ENCODE results near the gene ITPKB. TPM values are rescaled to one million over a fixed set of nuclear protein-coding genes. Genes with fewer than 3 reads are reported as not detected.

The ITPKB gene
- total RNA-seq, 1 donor from 2014 or later = 1.6 TPM

GRCh38 chr1:226719596-226720387, 19.3 kb downstream of the ITPKB start:
- Histone ChIP-seq H3K4me3 (no peak overlapping the region), H3K9me3 (ENCODE audit: low read depth) (no peaks in the 10 kb centered on the region)
- H3K27ac Mint-ChIP-seq = peak overlapping the region; percentile 86

GRCh38 chr1:226717256-226717909, 21.7 kb downstream of the ITPKB start:
- Histone ChIP-seq H3K9ac (no peak overlapping the region), H4K20me1 (ENCODE audit: low read depth) (no peaks in the 10 kb centered on the region), H3K27me3 (no peaks in the 10 kb centered on the region), H3K4me3 (no peak overlapping the region), H3K36me3 (no peaks in the 10 kb centered on the region), H3K79me2 (ENCODE audit: low read depth) (no peaks in the 10 kb centered on the region), H3K4me2 (no peak overlapping the region), H3K27ac (no peak overlapping the region), H3F3A (ENCODE audit: low read depth) (peaks cover 5% of the 10 kb centered on the region), H3K4me1 (peaks cover 14% of the 10 kb centered on the region), H2AFZ (replicated peaks) (no peak overlapping the region), H3K9me3 (ENCODE audit: low read depth) (no peaks in the 10 kb centered on the region)
- H3K4me3 Mint-ChIP-seq = no peak overlapping the region
- H3K9me3 Mint-ChIP-seq = peaks cover 2% of the 10 kb centered on the region
- peaks cover 34% of the 10 kb centered on the region for H3K4me1 Mint-ChIP-seq
- DNase-seq (ENCODE audit: low spot score) = no peak
- H3K36me3 Mint-ChIP-seq = peaks cover 9% of the 10 kb centered on the region
- H3K27ac Mint-ChIP-seq = no peak overlapping the region
- TF ChIP-seq EZH2phosphoT487 (IDR thresholded peaks at IDR 0.05) = no peak
- no peak for TF ChIP-seq EZH2 (IDR thresholded peaks at IDR 0.05)
- no peak for TF ChIP-seq CTCF (IDR thresholded peaks at IDR 0.05)
- peaks cover 4% of the 10 kb centered on the region for H3K27me3 Mint-ChIP-seq (ENCODE audit: insufficient read depth, low read depth)

More at GRCh38 chr1:226719596-226720387, 19.3 kb downstream of the ITPKB start:
- Histone ChIP-seq H3K27me3 (no peaks in the 10 kb centered on the region), H3K27ac (no peak overlapping the region), H3F3A (ENCODE audit: low read depth) (peaks cover 22% of the 10 kb centered on the region), H3K36me3 (no peaks in the 10 kb centered on the region), H3K79me2 (ENCODE audit: low read depth) (no peaks in the 10 kb centered on the region), H3K4me2 (peak overlapping the region; percentile 49), H4K20me1 (ENCODE audit: low read depth) (peaks cover 4% of the 10 kb centered on the region), H2AFZ (replicated peaks) (no peak overlapping the region), H3K9ac (no peak overlapping the region), H3K4me1 (peaks cover 36% of the 10 kb centered on the region)
- H3K4me1 Mint-ChIP-seq = peaks cover 46% of the 10 kb centered on the region
- DNase-seq (ENCODE audit: low spot score) = peak; percentile 31
- H3K36me3 Mint-ChIP-seq = no peaks in the 10 kb centered on the region
- no peaks in the 10 kb centered on the region for H3K27me3 Mint-ChIP-seq (ENCODE audit: insufficient read depth, low read depth)
- no peaks in the 10 kb centered on the region for H3K9me3 Mint-ChIP-seq
- peak overlapping the region; percentile 37 for H3K4me3 Mint-ChIP-seq
- TF ChIP-seq CTCF (IDR thresholded peaks at IDR 0.05) = no peak
- TF ChIP-seq EZH2 (IDR thresholded peaks at IDR 0.05) = no peak
- TF ChIP-seq EZH2phosphoT487 (IDR thresholded peaks at IDR 0.05) = no peak

GRCh38 chr1:226716577-226716976, 22.5 kb downstream of the ITPKB start:
- no peak for DNase-seq (ENCODE audit: low spot score)
- Histone ChIP-seq H3K27ac (no peak overlapping the region), H3K27me3 (no peaks in the 10 kb centered on the region), H2AFZ (replicated peaks) (no peak overlapping the region), H4K20me1 (ENCODE audit: low read depth) (no peaks in the 10 kb centered on the region), H3F3A (ENCODE audit: low read depth) (peaks cover 5% of the 10 kb centered on the region), H3K79me2 (ENCODE audit: low read depth) (no peaks in the 10 kb centered on the region), H3K4me2 (no peak overlapping the region), H3K9me3 (ENCODE audit: low read depth) (no peaks in the 10 kb centered on the region), H3K4me3 (no peak overlapping the region), H3K36me3 (no peaks in the 10 kb centered on the region), H3K9ac (no peak overlapping the region), H3K4me1 (peaks cover 11% of the 10 kb centered on the region)
- Mint-ChIP-seq H3K27me3 (ENCODE audit: insufficient read depth, low read depth) (peaks cover 4% of the 10 kb centered on the region), H3K4me3 (no peak overlapping the region), H3K36me3 (peaks cover 9% of the 10 kb centered on the region), H3K27ac (no peak overlapping the region), H3K9me3 (peaks cover 2% of the 10 kb centered on the region), H3K4me1 (peaks cover 30% of the 10 kb centered on the region)
- TF ChIP-seq CTCF (IDR thresholded peaks at IDR 0.05) (no peak), EZH2 (IDR thresholded peaks at IDR 0.05) (no peak), EZH2phosphoT487 (IDR thresholded peaks at IDR 0.05) (no peak)
